ENCODE measurements around the gene PPFIA3.

PPFIA3 gene

GRCh38 chr19:49150106-49150943 lies 31.0 kb downstream of the PPFIA3 start:
- Histone ChIP-seq H3K4me1 (ENCODE audit: control insufficient read depth, insufficient read depth, low read length) (peaks cover 10% of the 10 kb centered on the region), H3K27me3 (ENCODE audit: control insufficient read depth, insufficient read depth, low read length, poor library complexity, severe bottlenecking) (peaks cover 31% of the 10 kb centered on the region), H3K9me3 (ENCODE audit: control insufficient read depth, low read length) (no peaks in the 10 kb centered on the region), H3K4me3 (ENCODE audit: insufficient read depth, low read depth, low read length) (peak overlapping the region; percentile 80), H3K36me3 (ENCODE audit: control insufficient read depth, insufficient read depth, low read length) (no peaks in the 10 kb centered on the region), H3K27ac (ENCODE audit: insufficient read depth, low read depth, low read length, poor library complexity, severe bottlenecking) (peak overlapping the region; percentile 85)
- 0 to 1% methylated on average over 75 of the region's 75 CpGs for WGBS, 2 experiments

GRCh38 chr19:49150944-49151243 lies 31.6 kb downstream of the PPFIA3 start:
- H3K36me3 ChIP-seq (ENCODE audit: control insufficient read depth, insufficient read depth, low read length): no peaks in the 10 kb centered on the region
- 16 to 17% methylated on average over 16 of the region's 16 CpGs for WGBS, 2 experiments
- H3K27ac ChIP-seq (ENCODE audit: insufficient read depth, low read depth, low read length, poor library complexity, severe bottlenecking): no peak overlapping the region
- H3K4me1 ChIP-seq (ENCODE audit: control insufficient read depth, insufficient read depth, low read length): peaks cover 14% of the 10 kb centered on the region
- H3K4me3 ChIP-seq (ENCODE audit: insufficient read depth, low read depth, low read length): peak overlapping the region; percentile 80
- no peaks in the 10 kb centered on the region for H3K9me3 ChIP-seq (ENCODE audit: control insufficient read depth, low read length)
- H3K27me3 ChIP-seq (ENCODE audit: control insufficient read depth, insufficient read depth, low read length, poor library complexity, severe bottlenecking): peaks cover 31% of the 10 kb centered on the region

- Histone ChIP-seq H3K27ac (ENCODE audit: insufficient read depth, low read depth, low read length, poor library complexity, severe bottlenecking) (no peak overlapping the region), H3K27me3 (ENCODE audit: control insufficient read depth, insufficient read depth, low read length, poor library complexity, severe bottlenecking) (peaks cover 31% of the 10 kb centered on the region), H3K4me3 (ENCODE audit: insufficient read depth, low read depth, low read length) (no peak overlapping the region), H3K4me1 (ENCODE audit: control insufficient read depth, insufficient read depth, low read length) (peaks cover 19% of the 10 kb centered on the region), H3K36me3 (ENCODE audit: control insufficient read depth, insufficient read depth, low read length) (no peaks in the 10 kb centered on the region), H3K9me3 (ENCODE audit: control insufficient read depth, low read length) (no peaks in the 10 kb centered on the region)
- 12 to 14% methylated on average over 45 of the region's 45 CpGs for WGBS, 2 experiments
These were observed 32.1 kb downstream of the PPFIA3 start for GRCh38 chr19:49151267-49152118.

GRCh38 chr19:49152119-49152550 lies 32.8 kb downstream of the PPFIA3 start:
- peaks cover 19% of the 10 kb centered on the region for H3K4me1 ChIP-seq (ENCODE audit: control insufficient read depth, insufficient read depth, low read length)
- no peak overlapping the region for H3K27ac ChIP-seq (ENCODE audit: insufficient read depth, low read depth, low read length, poor library complexity, severe bottlenecking)
- H3K36me3 ChIP-seq (ENCODE audit: control insufficient read depth, insufficient read depth, low read length): no peaks in the 10 kb centered on the region
- H3K9me3 ChIP-seq (ENCODE audit: control insufficient read depth, low read length): no peaks in the 10 kb centered on the region
- no peak overlapping the region for H3K4me3 ChIP-seq (ENCODE audit: insufficient read depth, low read depth, low read length)
- 50 to 56% methylated on average over 10 of the region's 10 CpGs for WGBS, 2 experiments
- H3K27me3 ChIP-seq (ENCODE audit: control insufficient read depth, insufficient read depth, low read length, poor library complexity, severe bottlenecking): peaks cover 36% of the 10 kb centered on the region

GRCh38 chr19:49153167-49153809 lies 33.9 kb downstream of the PPFIA3 start:
- Histone ChIP-seq H3K36me3 (ENCODE audit: control insufficient read depth, insufficient read depth, low read length) (no peaks in the 10 kb centered on the region), H3K27me3 (ENCODE audit: control insufficient read depth, insufficient read depth, low read length, poor library complexity, severe bottlenecking) (peaks cover 44% of the 10 kb centered on the region), H3K27ac (ENCODE audit: insufficient read depth, low read depth, low read length, poor library complexity, severe bottlenecking) (no peak overlapping the region), H3K4me3 (ENCODE audit: insufficient read depth, low read depth, low read length) (no peak overlapping the region), H3K9me3 (ENCODE audit: control insufficient read depth, low read length) (no peaks in the 10 kb centered on the region), H3K4me1 (ENCODE audit: control insufficient read depth, insufficient read depth, low read length) (peaks cover 14% of the 10 kb centered on the region)
- WGBS, 2 experiments: 90 to 91% methylated on average over 10 of the region's 10 CpGs

- H3K9me3 ChIP-seq (ENCODE audit: control insufficient read depth, low read length): no peaks in the 10 kb centered on the region
- H3K36me3 ChIP-seq (ENCODE audit: control insufficient read depth, insufficient read depth, low read length): no peaks in the 10 kb centered on the region
- peaks cover 12% of the 10 kb centered on the region for H3K4me1 ChIP-seq (ENCODE audit: control insufficient read depth, insufficient read depth, low read length)
- peaks cover 49% of the 10 kb centered on the region for H3K27me3 ChIP-seq (ENCODE audit: control insufficient read depth, insufficient read depth, low read length, poor library complexity, severe bottlenecking)
- H3K27ac ChIP-seq (ENCODE audit: insufficient read depth, low read depth, low read length, poor library complexity, severe bottlenecking): no peak overlapping the region
- WGBS, 2 experiments: 90 to 93% methylated on average over 6 of the region's 6 CpGs
- H3K4me3 ChIP-seq (ENCODE audit: insufficient read depth, low read depth, low read length): no peak overlapping the region
These were observed 34.9 kb downstream of the PPFIA3 start for GRCh38 chr19:49154279-49154678.

- Histone ChIP-seq H3K27me3 (ENCODE audit: control insufficient read depth, insufficient read depth, low read length, poor library complexity, severe bottlenecking) (peaks cover 49% of the 10 kb centered on the region), H3K9me3 (ENCODE audit: control insufficient read depth, low read length) (no peaks in the 10 kb centered on the region), H3K27ac (ENCODE audit: insufficient read depth, low read depth, low read length, poor library complexity, severe bottlenecking) (no peak within 1 kb of the TSS), H3K4me1 (ENCODE audit: control insufficient read depth, insufficient read depth, low read length) (peaks cover 12% of the 10 kb centered on the region), H3K36me3 (ENCODE audit: control insufficient read depth, insufficient read depth, low read length) (no peaks in the 10 kb centered on the region), H3K4me3 (ENCODE audit: insufficient read depth, low read depth, low read length) (no peak within 1 kb of the TSS)
- WGBS, 2 experiments: 64 to 70% methylated on average over 19 of the region's 19 CpGs
These were observed 35.9 kb downstream of the PPFIA3 start, which contains the start of gene HRC for GRCh38 chr19:49155005-49155819. TSS of gene HRC (minus strand) at chr19:49155396. CDS start at chr19:49155237, 159 bp downstream.

GRCh38 chr19:49155820-49156346 lies 36.5 kb downstream of the PPFIA3 start:
- Histone ChIP-seq H3K27me3 (ENCODE audit: control insufficient read depth, insufficient read depth, low read length, poor library complexity, severe bottlenecking) (peaks cover 45% of the 10 kb centered on the region), H3K36me3 (ENCODE audit: control insufficient read depth, insufficient read depth, low read length) (no peaks in the 10 kb centered on the region), H3K4me1 (ENCODE audit: control insufficient read depth, insufficient read depth, low read length) (peaks cover 9% of the 10 kb centered on the region), H3K9me3 (ENCODE audit: control insufficient read depth, low read length) (no peaks in the 10 kb centered on the region), H3K27ac (ENCODE audit: insufficient read depth, low read depth, low read length, poor library complexity, severe bottlenecking) (no peak overlapping the region), H3K4me3 (ENCODE audit: insufficient read depth, low read depth, low read length) (no peak overlapping the region)
- WGBS, 2 experiments: 23 to 28% methylated on average over 4 of the region's 4 CpGs

- Histone ChIP-seq H3K27me3 (ENCODE audit: control insufficient read depth, insufficient read depth, low read length, poor library complexity, severe bottlenecking) (peaks cover 29% of the 10 kb centered on the region), H3K36me3 (ENCODE audit: control insufficient read depth, insufficient read depth, low read length) (no peaks in the 10 kb centered on the region), H3K4me3 (ENCODE audit: insufficient read depth, low read depth, low read length) (peak within 1 kb of the TSS; percentile 68), H3K4me1 (ENCODE audit: control insufficient read depth, insufficient read depth, low read length) (peaks cover 9% of the 10 kb centered on the region), H3K27ac (ENCODE audit: insufficient read depth, low read depth, low read length, poor library complexity, severe bottlenecking) (no peak within 1 kb of the TSS), H3K9me3 (ENCODE audit: control insufficient read depth, low read length) (no peaks in the 10 kb centered on the region)
- 1% methylated on average over 41 of the region's 41 CpGs for whole genome bisulfite sequencing, 2 experiments
These were observed 38.3 kb downstream of the PPFIA3 start, which contains the start of gene TRPM4 for GRCh38 chr19:49157445-49158224. TSS of gene TRPM4 (plus strand) at chr19:49157792. CDS start at chr19:49157867, 75 bp downstream.

All from ectodermal cell (in vitro differentiated cells).